ENCODE measurements around the gene SDCCAG8. TPM values are rescaled to one million over a fixed set of nuclear protein-coding genes. Genes with fewer than 3 reads are reported as not detected.

Gene SDCCAG8
- total RNA-seq, 1 donor from 2014 or later = 31.6 TPM

GRCh38 chr1:243299069-243299468 lies 43.2 kb downstream of the SDCCAG8 start:
- Mint-ChIP-seq H3K4me1 (ENCODE audit: low read depth) (peaks cover 3% of the 10 kb centered on the region), H3K4me3 (ENCODE audit: low read depth) (no peak overlapping the region), H3K36me3 (ENCODE audit: insufficient read depth) (peaks cover 39% of the 10 kb centered on the region), H3K27me3 (no peaks in the 10 kb centered on the region), H3K9me3 (ENCODE audit: low read depth) (peaks cover 8% of the 10 kb centered on the region), H3K27ac (no peak overlapping the region)
- no peak for DNase-seq (ENCODE audit: low spot score, unreplicated experiment)
- TF ChIP-seq, protein P1, sequence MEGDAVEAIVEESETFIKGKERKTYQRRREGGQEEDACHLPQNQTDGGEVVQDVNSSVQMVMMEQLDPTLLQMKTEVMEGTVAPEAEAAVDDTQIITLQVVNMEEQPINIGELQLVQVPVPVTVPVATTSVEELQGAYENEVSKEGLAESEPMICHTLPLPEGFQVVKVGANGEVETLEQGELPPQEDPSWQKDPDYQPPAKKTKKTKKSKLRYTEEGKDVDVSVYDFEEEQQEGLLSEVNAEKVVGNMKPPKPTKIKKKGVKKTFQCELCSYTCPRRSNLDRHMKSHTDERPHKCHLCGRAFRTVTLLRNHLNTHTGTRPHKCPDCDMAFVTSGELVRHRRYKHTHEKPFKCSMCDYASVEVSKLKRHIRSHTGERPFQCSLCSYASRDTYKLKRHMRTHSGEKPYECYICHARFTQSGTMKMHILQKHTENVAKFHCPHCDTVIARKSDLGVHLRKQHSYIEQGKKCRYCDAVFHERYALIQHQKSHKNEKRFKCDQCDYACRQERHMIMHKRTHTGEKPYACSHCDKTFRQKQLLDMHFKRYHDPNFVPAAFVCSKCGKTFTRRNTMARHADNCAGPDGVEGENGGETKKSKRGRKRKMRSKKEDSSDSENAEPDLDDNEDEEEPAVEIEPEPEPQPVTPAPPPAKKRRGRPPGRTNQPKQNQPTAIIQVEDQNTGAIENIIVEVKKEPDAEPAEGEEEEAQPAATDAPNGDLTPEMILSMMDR (IDR thresholded peaks at IDR 0.05; ENCODE audit: unreplicated experiment) = no peak

- Mint-ChIP-seq H3K27me3 (no peaks in the 10 kb centered on the region), H3K36me3 (ENCODE audit: insufficient read depth) (peaks cover 31% of the 10 kb centered on the region), H3K27ac (no peak overlapping the region), H3K9me3 (ENCODE audit: low read depth) (peaks cover 6% of the 10 kb centered on the region), H3K4me3 (ENCODE audit: low read depth) (no peak overlapping the region), H3K4me1 (ENCODE audit: low read depth) (no peaks in the 10 kb centered on the region)
- TF ChIP-seq, protein P1 (IDR thresholded peaks at IDR 0.05; ENCODE audit: unreplicated experiment) = no peak
- DNase-seq (ENCODE audit: low spot score, unreplicated experiment) = no peak
Observed at GRCh38 chr1:243301059-243301458, 45.2 kb downstream of the SDCCAG8 start.

DNA sequence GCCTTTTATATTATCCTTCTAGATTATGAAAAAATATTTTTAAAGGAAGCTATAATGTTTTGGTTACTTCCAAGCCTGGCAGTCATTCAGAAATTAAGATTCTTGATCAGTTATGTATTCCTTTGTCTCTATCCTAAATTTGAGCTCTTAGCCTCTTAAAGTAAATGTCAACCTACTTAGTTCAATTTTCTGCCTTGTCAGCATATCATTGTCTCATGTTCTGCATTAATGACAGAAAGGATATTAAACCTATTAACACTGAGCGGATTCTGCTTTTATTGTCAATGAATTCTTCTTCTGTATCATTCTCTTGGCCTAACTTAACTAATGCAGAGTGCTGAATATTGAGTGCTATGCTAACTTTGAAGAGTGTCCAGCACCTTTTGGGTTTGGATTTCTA lies 56.0 kb downstream of the SDCCAG8 start:
- Mint-ChIP-seq H3K36me3 (ENCODE audit: insufficient read depth) (peaks cover 21% of the 10 kb centered on the region), H3K27ac (no peak overlapping the region), H3K4me1 (ENCODE audit: low read depth) (peaks cover 17% of the 10 kb centered on the region), H3K9me3 (ENCODE audit: low read depth) (no peaks in the 10 kb centered on the region), H3K4me3 (ENCODE audit: low read depth) (no peak overlapping the region), H3K27me3 (no peaks in the 10 kb centered on the region)
- no peak for DNase-seq (ENCODE audit: low spot score, unreplicated experiment)
- TF ChIP-seq, protein P1 (IDR thresholded peaks at IDR 0.05; ENCODE audit: unreplicated experiment) = no peak

- TF ChIP-seq, protein P1 (IDR thresholded peaks at IDR 0.05; ENCODE audit: unreplicated experiment) = no peak
- peaks cover 24% of the 10 kb centered on the region for H3K36me3 Mint-ChIP-seq (ENCODE audit: insufficient read depth)
- no peak overlapping the region for H3K4me3 Mint-ChIP-seq (ENCODE audit: low read depth)
- peaks cover 3% of the 10 kb centered on the region for H3K9me3 Mint-ChIP-seq (ENCODE audit: low read depth)
- no peak overlapping the region for H3K27ac Mint-ChIP-seq
- DNase-seq (ENCODE audit: low spot score, unreplicated experiment) = no peak
- peaks cover 8% of the 10 kb centered on the region for H3K4me1 Mint-ChIP-seq (ENCODE audit: low read depth)
- H3K27me3 Mint-ChIP-seq = no peaks in the 10 kb centered on the region
Observed at GRCh38 chr1:243312952-243313634, 57.3 kb downstream of the SDCCAG8 start.

DNA sequence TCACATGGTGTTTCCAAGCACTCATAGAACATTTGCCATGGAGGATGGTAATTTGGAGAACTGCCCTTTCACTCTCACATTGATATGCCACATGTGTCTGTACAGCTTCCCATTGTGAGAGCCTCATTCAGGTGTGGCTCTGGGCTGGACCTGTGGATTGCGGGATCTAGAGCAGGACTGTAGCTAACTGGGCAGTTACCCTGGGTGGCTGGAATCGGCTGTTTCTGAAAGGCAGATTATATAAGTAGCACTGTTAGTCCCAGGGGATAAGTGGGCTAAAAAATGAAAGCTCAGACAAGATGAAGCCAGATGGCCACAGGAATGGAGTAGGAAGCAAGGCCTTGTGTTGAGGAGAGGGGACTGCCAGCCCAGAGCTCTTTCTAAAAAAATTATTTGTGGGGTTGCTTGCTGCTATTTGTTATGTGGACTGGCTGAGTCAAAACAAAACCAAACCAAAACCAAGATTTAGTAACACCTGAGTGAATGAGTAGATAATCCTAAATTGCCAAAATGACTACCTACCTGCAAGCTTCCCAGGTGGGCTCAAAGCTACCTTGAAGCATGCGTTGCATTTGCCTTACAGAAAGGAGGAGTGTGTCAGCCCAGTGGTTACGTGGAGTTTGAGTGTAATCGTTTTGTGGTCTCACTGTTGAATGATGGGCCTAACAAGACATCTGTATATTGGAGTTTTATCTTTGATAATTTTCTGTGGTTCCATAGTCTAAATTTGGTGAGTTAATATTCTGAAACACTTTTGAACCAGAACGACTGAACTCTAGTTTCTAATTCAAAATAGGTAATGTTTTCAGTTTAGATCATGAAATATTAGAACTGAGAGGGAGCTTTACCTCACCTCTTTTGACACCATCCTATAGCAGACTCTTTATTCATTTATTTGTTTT lies 58.0 kb downstream of the SDCCAG8 start:
- TF ChIP-seq, protein P1 (IDR thresholded peaks at IDR 0.05; ENCODE audit: unreplicated experiment) = no peak
- Mint-ChIP-seq H3K27ac (no peak overlapping the region), H3K36me3 (ENCODE audit: insufficient read depth) (peaks cover 25% of the 10 kb centered on the region), H3K27me3 (no peaks in the 10 kb centered on the region), H3K4me3 (ENCODE audit: low read depth) (no peak overlapping the region), H3K9me3 (ENCODE audit: low read depth) (peaks cover 3% of the 10 kb centered on the region), H3K4me1 (ENCODE audit: low read depth) (peaks cover 8% of the 10 kb centered on the region)
- no peak for DNase-seq (ENCODE audit: low spot score, unreplicated experiment)
